HepG2 (cell line): ENCODE results near the gene ORMDL2.

Experiments used
- BRCA1 ChIP-seq: sonication (generic); formaldehyde crosslinking; IDR thresholded peaks from 2 replicates; pipeline ENCODE4 v1.4.0; 2020; ENCODE audit warnings: missing genetic modification reagents
- CENPX ChIP-seq: sonication (generic); formaldehyde crosslinking; IDR thresholded peaks from 2 replicates; pipeline ENCODE4 v1.9.0; 2021; ENCODE audit warnings: mild to moderate bottlenecking, missing genetic modification reagents, moderate library complexity
- ELF4 ChIP-seq: sonication (generic); formaldehyde crosslinking; IDR thresholded peaks from 2 replicates; pipeline ENCODE4 v1.5.0; 2020; ENCODE audit warnings: missing genetic modification reagents, mild to moderate bottlenecking, moderate library complexity, borderline replicate concordance
- EP300 ChIP-seq, 3 experiments: sonication (generic) in 1 of 3; formaldehyde crosslinking in 1 of 3; IDR thresholded peaks; 2 replicates each; pipeline versions ENCODE4 v1.5.1 to v1.6.1; 2011 to 2020; ENCODE audit warnings: low read depth in 2 of 3, low read length in 2 of 3, borderline replicate concordance in 1 of 3, improper control_type of control experiment in 1 of 3, mild to moderate bottlenecking in 1 of 3, missing genetic modification reagents in 1 of 3, moderate library complexity in 1 of 3
- IRF2 ChIP-seq: IDR thresholded peaks from 2 replicates; pipeline ENCODE4 v1.6.1; 2018; ENCODE audit warnings: missing genetic modification reagents, missing compliant biosample characterization
- TAF1 ChIP-seq: sonication (generic); formaldehyde crosslinking; IDR thresholded peaks from 2 replicates; pipeline ENCODE4 v1.4.0; 2020; ENCODE audit warnings: missing genetic modification reagents
- ZNF615 ChIP-seq: sonication (generic); formaldehyde crosslinking; IDR thresholded peaks from 2 replicates; pipeline ENCODE4 v1.5.0; 2020; ENCODE audit warnings: mild to moderate bottlenecking, missing genetic modification reagents, borderline replicate concordance
- ZNF788 ChIP-seq: sonication (generic); formaldehyde crosslinking; IDR thresholded peaks from 2 replicates; pipeline ENCODE4 v1.5.0; 2020; ENCODE audit warnings: mild to moderate bottlenecking, missing genetic modification reagents, borderline replicate concordance
- ZZZ3 ChIP-seq: sonication (generic); formaldehyde crosslinking; IDR thresholded peaks from 2 replicates; pipeline ENCODE4 v1.4.0; 2020; ENCODE audit warnings: missing genetic modification reagents, mild to moderate bottlenecking, borderline replicate concordance
- TF ChIP-seq, protein P1 (sequence below): sonication (generic); formaldehyde crosslinking; IDR thresholded peaks from 2 replicates; pipeline ENCODE4 v1.5.0; 2020; ENCODE audit warnings: mild to moderate bottlenecking, missing genetic modification reagents, moderate library complexity
- TF ChIP-seq, protein P2 (sequence below), 2 experiments: IDR thresholded peaks; 2 replicates each; pipeline ENCODE4 v1.6.1; 2011 to 2012; ENCODE audit warnings: low read length in 2 of 2, borderline replicate concordance in 1 of 2, low read depth in 1 of 2, mild to moderate bottlenecking in 1 of 2, moderate library complexity in 1 of 2
- TF ChIP-seq, protein P3 (sequence below): sonication (generic); formaldehyde crosslinking; IDR thresholded peaks from 2 replicates; pipeline ENCODE4 v1.9.0; 2021; ENCODE audit warnings: missing genetic modification reagents, borderline replicate concordance

DNA sequence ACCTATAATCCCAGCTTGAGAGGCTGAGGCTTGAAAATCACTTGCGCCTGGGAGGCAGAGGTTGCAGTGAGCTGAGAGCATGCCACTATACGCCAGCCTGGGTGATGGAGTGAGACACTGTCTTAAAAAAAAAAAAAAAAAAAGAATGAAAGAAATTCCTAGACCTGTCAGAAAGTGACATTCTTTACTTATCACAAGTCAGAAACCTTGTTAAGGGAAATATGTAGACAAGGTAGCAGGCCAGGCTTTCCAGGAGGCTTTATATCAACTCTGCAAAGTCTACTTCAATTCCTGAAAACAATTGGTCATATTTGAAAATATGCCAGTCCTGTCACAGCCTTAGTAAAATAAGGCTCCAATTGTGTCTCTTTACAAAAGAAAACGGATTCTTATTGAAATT, 44.0 kb downstream of the ORMDL2 start:
- TF ChIP-seq ZZZ3 (CRISPR knock-in tag) (no peak), BRCA1 (CRISPR knock-in tag) (no peak), CENPX (CRISPR knock-in tag) (no peak), TAF1 (CRISPR knock-in tag) (no peak), ZNF615 (CRISPR knock-in tag) (no peak), ELF4 (CRISPR knock-in tag) (no peak), EP300 (IDR thresholded peaks at IDR 0.05; ENCODE audit: low read depth in 2 of 2, low read length in 2 of 2) (no peak), EP300 (CRISPR knock-in tag; IDR thresholded peaks at IDR 0.05; ENCODE audit: borderline replicate concordance) (no peak), IRF2 (CRISPR knock-in tag) (no peak), ZNF788 (no peak)
- TF ChIP-seq, protein P1, sequence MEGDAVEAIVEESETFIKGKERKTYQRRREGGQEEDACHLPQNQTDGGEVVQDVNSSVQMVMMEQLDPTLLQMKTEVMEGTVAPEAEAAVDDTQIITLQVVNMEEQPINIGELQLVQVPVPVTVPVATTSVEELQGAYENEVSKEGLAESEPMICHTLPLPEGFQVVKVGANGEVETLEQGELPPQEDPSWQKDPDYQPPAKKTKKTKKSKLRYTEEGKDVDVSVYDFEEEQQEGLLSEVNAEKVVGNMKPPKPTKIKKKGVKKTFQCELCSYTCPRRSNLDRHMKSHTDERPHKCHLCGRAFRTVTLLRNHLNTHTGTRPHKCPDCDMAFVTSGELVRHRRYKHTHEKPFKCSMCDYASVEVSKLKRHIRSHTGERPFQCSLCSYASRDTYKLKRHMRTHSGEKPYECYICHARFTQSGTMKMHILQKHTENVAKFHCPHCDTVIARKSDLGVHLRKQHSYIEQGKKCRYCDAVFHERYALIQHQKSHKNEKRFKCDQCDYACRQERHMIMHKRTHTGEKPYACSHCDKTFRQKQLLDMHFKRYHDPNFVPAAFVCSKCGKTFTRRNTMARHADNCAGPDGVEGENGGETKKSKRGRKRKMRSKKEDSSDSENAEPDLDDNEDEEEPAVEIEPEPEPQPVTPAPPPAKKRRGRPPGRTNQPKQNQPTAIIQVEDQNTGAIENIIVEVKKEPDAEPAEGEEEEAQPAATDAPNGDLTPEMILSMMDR, result no peak
- TF ChIP-seq, protein P2, sequence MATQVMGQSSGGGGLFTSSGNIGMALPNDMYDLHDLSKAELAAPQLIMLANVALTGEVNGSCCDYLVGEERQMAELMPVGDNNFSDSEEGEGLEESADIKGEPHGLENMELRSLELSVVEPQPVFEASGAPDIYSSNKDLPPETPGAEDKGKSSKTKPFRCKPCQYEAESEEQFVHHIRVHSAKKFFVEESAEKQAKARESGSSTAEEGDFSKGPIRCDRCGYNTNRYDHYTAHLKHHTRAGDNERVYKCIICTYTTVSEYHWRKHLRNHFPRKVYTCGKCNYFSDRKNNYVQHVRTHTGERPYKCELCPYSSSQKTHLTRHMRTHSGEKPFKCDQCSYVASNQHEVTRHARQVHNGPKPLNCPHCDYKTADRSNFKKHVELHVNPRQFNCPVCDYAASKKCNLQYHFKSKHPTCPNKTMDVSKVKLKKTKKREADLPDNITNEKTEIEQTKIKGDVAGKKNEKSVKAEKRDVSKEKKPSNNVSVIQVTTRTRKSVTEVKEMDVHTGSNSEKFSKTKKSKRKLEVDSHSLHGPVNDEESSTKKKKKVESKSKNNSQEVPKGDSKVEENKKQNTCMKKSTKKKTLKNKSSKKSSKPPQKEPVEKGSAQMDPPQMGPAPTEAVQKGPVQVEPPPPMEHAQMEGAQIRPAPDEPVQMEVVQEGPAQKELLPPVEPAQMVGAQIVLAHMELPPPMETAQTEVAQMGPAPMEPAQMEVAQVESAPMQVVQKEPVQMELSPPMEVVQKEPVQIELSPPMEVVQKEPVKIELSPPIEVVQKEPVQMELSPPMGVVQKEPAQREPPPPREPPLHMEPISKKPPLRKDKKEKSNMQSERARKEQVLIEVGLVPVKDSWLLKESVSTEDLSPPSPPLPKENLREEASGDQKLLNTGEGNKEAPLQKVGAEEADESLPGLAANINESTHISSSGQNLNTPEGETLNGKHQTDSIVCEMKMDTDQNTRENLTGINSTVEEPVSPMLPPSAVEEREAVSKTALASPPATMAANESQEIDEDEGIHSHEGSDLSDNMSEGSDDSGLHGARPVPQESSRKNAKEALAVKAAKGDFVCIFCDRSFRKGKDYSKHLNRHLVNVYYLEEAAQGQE (IDR thresholded peaks at IDR 0.05; ENCODE audit: borderline replicate concordance in 1 of 2, low read depth in 1 of 2, low read length in 2 of 2), result no peak
- TF ChIP-seq, protein P3, sequence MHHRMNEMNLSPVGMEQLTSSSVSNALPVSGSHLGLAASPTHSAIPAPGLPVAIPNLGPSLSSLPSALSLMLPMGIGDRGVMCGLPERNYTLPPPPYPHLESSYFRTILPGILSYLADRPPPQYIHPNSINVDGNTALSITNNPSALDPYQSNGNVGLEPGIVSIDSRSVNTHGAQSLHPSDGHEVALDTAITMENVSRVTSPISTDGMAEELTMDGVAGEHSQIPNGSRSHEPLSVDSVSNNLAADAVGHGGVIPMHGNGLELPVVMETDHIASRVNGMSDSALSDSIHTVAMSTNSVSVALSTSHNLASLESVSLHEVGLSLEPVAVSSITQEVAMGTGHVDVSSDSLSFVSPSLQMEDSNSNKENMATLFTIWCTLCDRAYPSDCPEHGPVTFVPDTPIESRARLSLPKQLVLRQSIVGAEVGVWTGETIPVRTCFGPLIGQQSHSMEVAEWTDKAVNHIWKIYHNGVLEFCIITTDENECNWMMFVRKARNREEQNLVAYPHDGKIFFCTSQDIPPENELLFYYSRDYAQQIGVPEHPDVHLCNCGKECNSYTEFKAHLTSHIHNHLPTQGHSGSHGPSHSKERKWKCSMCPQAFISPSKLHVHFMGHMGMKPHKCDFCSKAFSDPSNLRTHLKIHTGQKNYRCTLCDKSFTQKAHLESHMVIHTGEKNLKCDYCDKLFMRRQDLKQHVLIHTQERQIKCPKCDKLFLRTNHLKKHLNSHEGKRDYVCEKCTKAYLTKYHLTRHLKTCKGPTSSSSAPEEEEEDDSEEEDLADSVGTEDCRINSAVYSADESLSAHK, result no peak
